WTC11 (cell line): ENCODE results near the gene NOXA1. TPM values are rescaled to one million over a fixed set of nuclear protein-coding genes. Genes with fewer than 3 reads are reported as not detected.

Experiments used
- ATAC-seq: fragments of 200-7000 bp; cut with Tn5 transposase; 2 replicates; pipeline ENCODE4 v1.10.0; 2021; ENCODE audit warnings: mild to moderate bottlenecking, moderate library complexity
- CTCF ChIA-PET: fragments of 300-600 bp; sonication (Branson Sonifier 250); formaldehyde crosslinking; loops from one replicate; lab custom pipeline; 2021; ENCODE audit warnings: antibody characterized with exemption; lab: Charles Lee
- POLR2A ChIA-PET: fragments of 350-600 bp; sonication (Branson Sonifier 250); formaldehyde crosslinking; loops from one replicate; lab custom pipeline; 2021; ENCODE audit warnings: antibody characterized with exemption; lab: Charles Lee
- DNase-seq: peaks from one replicate; pipeline ENCODE4 v3.0.0; 2021; ENCODE audit warnings: low spot score
- H3K27ac Mint-ChIP-seq: 2 replicates; pipeline ENCODE4 v1.8.0; 2021; ENCODE audit warnings: mixed read lengths
- H3K27me3 Mint-ChIP-seq: 2 replicates; pipeline ENCODE4 v1.8.0; 2021; ENCODE audit warnings: low read depth, mild to moderate bottlenecking, moderate library complexity, mixed read lengths
- H3K36me3 Mint-ChIP-seq: 2 replicates; pipeline ENCODE4 v1.8.0; 2021; ENCODE audit warnings: mixed read lengths
- H3K4me1 Mint-ChIP-seq: 2 replicates; pipeline ENCODE4 v1.8.0; 2022; ENCODE audit warnings: mixed read lengths
- H3K4me3 Mint-ChIP-seq: 2 replicates; pipeline ENCODE4 v1.8.0; 2021; ENCODE audit warnings: mild to moderate bottlenecking, moderate library complexity, mixed read lengths
- H3K9me3 Mint-ChIP-seq: 2 replicates; pipeline ENCODE4 v1.8.0; 2021; ENCODE audit warnings: mixed read lengths
- CREB1 ChIP-seq: sonication (generic); formaldehyde crosslinking; IDR thresholded peaks from 2 replicates; pipeline ENCODE4 v1.8.0; 2023; ENCODE audit warnings: mild to moderate bottlenecking, missing genetic modification reagents
- E2F1 ChIP-seq: sonication (generic); formaldehyde crosslinking; IDR thresholded peaks from 2 replicates; pipeline ENCODE4 v1.8.0; 2022; ENCODE audit warnings: mild to moderate bottlenecking, missing genetic modification reagents
- ELF4 ChIP-seq: sonication (generic); formaldehyde crosslinking; IDR thresholded peaks from 2 replicates; pipeline ENCODE4 v1.8.1; 2022; ENCODE audit warnings: low read depth, mild to moderate bottlenecking, moderate library complexity, missing genetic modification reagents
- FOXJ3 ChIP-seq: sonication (generic); formaldehyde crosslinking; IDR thresholded peaks from 2 replicates; pipeline ENCODE4 v1.9.0; 2021; ENCODE audit warnings: missing genetic modification reagents, mild to moderate bottlenecking, borderline replicate concordance
- FOXP1 ChIP-seq: sonication (generic); formaldehyde crosslinking; IDR thresholded peaks from 2 replicates; pipeline ENCODE4 v1.8.0; 2022; ENCODE audit warnings: missing genetic modification reagents, mild to moderate bottlenecking, moderate library complexity, borderline replicate concordance
- GTF2I ChIP-seq: fragments of 250-450 bp; sonication (Bioruptor Pico); conservative IDR thresholded peaks from 2 replicates; pipeline ENCODE4 v1.4.0; 2021; ENCODE audit warnings: mild to moderate bottlenecking
- HMGA2 ChIP-seq: fragments of 250-450 bp; sonication (Bioruptor Pico); IDR thresholded peaks from 2 replicates; pipeline ENCODE4 v1.4.0; 2021; ENCODE audit warnings: mild to moderate bottlenecking, moderate library complexity
- MXD4 ChIP-seq: fragments of 250-450 bp; sonication (Bioruptor Pico); IDR thresholded peaks from 2 replicates; pipeline ENCODE4 v1.8.0; 2021; ENCODE audit warnings: mild to moderate bottlenecking, moderate library complexity, borderline replicate concordance
- NFYB ChIP-seq: sonication (generic); formaldehyde crosslinking; conservative IDR thresholded peaks from 2 replicates; pipeline ENCODE4 v1.8.0; 2022; ENCODE audit warnings: low read depth, missing genetic modification reagents
- NR1H2 ChIP-seq: sonication (generic); formaldehyde crosslinking; IDR thresholded peaks from 2 replicates; pipeline ENCODE4 v1.9.0; 2021; ENCODE audit warnings: mild to moderate bottlenecking, moderate library complexity, missing genetic modification reagents
- PRDM15 ChIP-seq: sonication (generic); formaldehyde crosslinking; IDR thresholded peaks from 2 replicates; pipeline ENCODE4 v1.8.0; 2022; ENCODE audit warnings: missing genetic modification reagents
- PREB ChIP-seq: sonication (generic); formaldehyde crosslinking; IDR thresholded peaks from 2 replicates; pipeline ENCODE4 v1.8.1; 2022; ENCODE audit warnings: mild to moderate bottlenecking, missing genetic modification reagents, moderate library complexity, borderline replicate concordance
- SMAD3 ChIP-seq: sonication (generic); formaldehyde crosslinking; IDR thresholded peaks from 2 replicates; pipeline ENCODE4 v1.8.0; 2022; ENCODE audit warnings: missing genetic modification reagents, mild to moderate bottlenecking, borderline replicate concordance
- SOX15 ChIP-seq: fragments of 250-450 bp; sonication (Bioruptor Pico); IDR thresholded peaks from 2 replicates; pipeline ENCODE4 v1.9.0; 2021; ENCODE audit warnings: mild to moderate bottlenecking
- SP1 ChIP-seq: sonication (generic); formaldehyde crosslinking; conservative IDR thresholded peaks from 2 replicates; pipeline ENCODE4 v1.8.1; 2022; ENCODE audit warnings: missing genetic modification reagents
- TEAD4 ChIP-seq: sonication (generic); formaldehyde crosslinking; IDR thresholded peaks from 2 replicates; pipeline ENCODE4 v1.8.0; 2022; ENCODE audit warnings: mild to moderate bottlenecking, missing genetic modification reagents
- TP53 ChIP-seq: sonication (generic); formaldehyde crosslinking; IDR thresholded peaks from 2 replicates; pipeline ENCODE4 v1.8.1; 2023; ENCODE audit warnings: mild to moderate bottlenecking, missing genetic modification reagents
- USF2 ChIP-seq: sonication (generic); formaldehyde crosslinking; IDR thresholded peaks from 2 replicates; pipeline ENCODE4 v1.8.1; 2023; ENCODE audit warnings: mild to moderate bottlenecking, missing genetic modification reagents, moderate library complexity
- ZBTB43 ChIP-seq: sonication (generic); formaldehyde crosslinking; IDR thresholded peaks from 2 replicates; pipeline ENCODE4 v1.8.1; 2023; ENCODE audit warnings: mild to moderate bottlenecking, missing genetic modification reagents
- ZNF219 ChIP-seq: sonication (generic); formaldehyde crosslinking; IDR thresholded peaks from 2 replicates; pipeline ENCODE4 v1.8.0; 2023; ENCODE audit warnings: missing genetic modification reagents, mild to moderate bottlenecking, borderline replicate concordance
- ZNF263 ChIP-seq: sonication (generic); formaldehyde crosslinking; IDR thresholded peaks from 2 replicates; pipeline ENCODE4 v1.8.1; 2022; ENCODE audit warnings: low read depth, mild to moderate bottlenecking, moderate library complexity, missing genetic modification reagents
- ZNF281 ChIP-seq: sonication (generic); formaldehyde crosslinking; IDR thresholded peaks from 2 replicates; pipeline ENCODE4 v1.8.0; 2023; ENCODE audit warnings: mild to moderate bottlenecking, missing genetic modification reagents
- ZNF416 ChIP-seq: fragments of 250-450 bp; sonication (Bioruptor Pico); IDR thresholded peaks from 2 replicates; pipeline ENCODE4 v1.9.0; 2021; ENCODE audit warnings: mild to moderate bottlenecking, inconsistent platforms
- total RNA-seq: library from RNA; stranded (reverse); gene quantifications from 3 replicates; pipeline ENCODE4 v1.2.3, GENCODE V29; 2021

The NOXA1 gene
- total RNA-seq, 1 experiment from 2014 or later: 2.9 TPM

GRCh38 chr9:137389428-137389746, 33.8 kb upstream of the NOXA1 start:
- Mint-ChIP-seq H3K4me1 (no peaks in the 10 kb centered on the region), H3K27ac (no peak overlapping the region), H3K9me3 (no peaks in the 10 kb centered on the region), H3K27me3 (no peaks in the 10 kb centered on the region), H3K4me3 (no peak overlapping the region), H3K36me3 (peaks cover 3% of the 10 kb centered on the region; the same call in 1 of the 2 replicates)
- ATAC-seq (no peak), DNase-seq (no peak)
- CTCF ChIA-PET: interaction anchor here (1.1 kb wide), 1 partner anchor 34 kb away, joined by 4 read pairs; the partner anchor contains the start of genes EXD3 and NOXA1
- TF ChIP-seq FOXJ3 (no peak), TEAD4 (CRISPR knock-in tag) (no peak), MXD4 (CRISPR knock-in tag) (no peak), USF2 (CRISPR knock-in tag) (no peak), NFYB (CRISPR knock-in tag) (no peak), FOXP1 (no peak), PREB (CRISPR knock-in tag) (no peak), ZBTB43 (CRISPR knock-in tag) (no peak), E2F1 (CRISPR knock-in tag) (no peak), NR1H2 (CRISPR knock-in tag) (no peak), HMGA2 (CRISPR knock-in tag) (no peak), PRDM15 (CRISPR knock-in tag) (no peak)
- TF ChIP-seq, all 79 proteins: peak for 0
- POLR2A ChIA-PET: no interaction called here

- peaks cover 3% of the 10 kb centered on the region; the same call in 1 of the 2 replicates for H3K36me3 Mint-ChIP-seq
- no peaks in the 10 kb centered on the region for H3K4me1 Mint-ChIP-seq
- DNase-seq (no peak), ATAC-seq (no peak)
- H3K4me3 Mint-ChIP-seq: no peak overlapping the region
- H3K9me3 Mint-ChIP-seq: no peaks in the 10 kb centered on the region
- H3K27me3 Mint-ChIP-seq: no peaks in the 10 kb centered on the region
- CTCF ChIA-PET: interaction anchor here (0.9 to 1.2 kb wide), 2 partner anchors 88 to 104 kb away, joined by 3 to 4 read pairs; partner anchors contain the start of gene NRARP
- H3K27ac Mint-ChIP-seq: no peak overlapping the region
- POLR2A ChIA-PET: no interaction called here
- TF ChIP-seq GTF2I: no peak
- no peak for TF ChIP-seq CREB1
- TF ChIP-seq TEAD4 (CRISPR knock-in tag): no peak
- TF ChIP-seq FOXJ3: no peak
- no peak for TF ChIP-seq ZNF263 (CRISPR knock-in tag)
- TF ChIP-seq ZNF281 (CRISPR knock-in tag): no peak
- TF ChIP-seq ZNF416: no peak
- TF ChIP-seq SP1 (CRISPR knock-in tag): no peak
- TF ChIP-seq ELF4: no peak
- TF ChIP-seq ZNF219: no peak
- no peak for TF ChIP-seq SOX15 (CRISPR knock-in tag)
- no peak for TF ChIP-seq TP53 (CRISPR knock-in tag)
- TF ChIP-seq SMAD3: no peak
Observed at GRCh38 chr9:137390553-137391410, 32.4 kb upstream of the NOXA1 start.
